CD4-positive, alpha-beta T cell treated with Interleukin-6 at 100 ng/mL for 8 hours (primary cell): ENCODE measurements around the gene MMP17.

Source experiments
- DNase-seq: peaks from one replicate; pipeline ENCODE4 v3.0.0-alpha.2; 2020; ENCODE audit warnings: mixed read lengths, low spot score

Gene MMP17

GRCh38 chr12:131830914-131831571 lies 2.9 kb downstream of the MMP17 start:
- no peak for DNase-seq

GRCh38 chr12:131831635-131832041 lies 3.4 kb downstream of the MMP17 start:
- DNase-seq: no peak

GRCh38 chr12:131832321-131833231 lies 4.4 kb downstream of the MMP17 start:
- no peak for DNase-seq

- DNase-seq: no peak
Observed at GRCh38 chr12:131833288-131833895, 5.2 kb downstream of the MMP17 start.

- no peak for DNase-seq
Observed at GRCh38 chr12:131833896-131834641, 5.9 kb downstream of the MMP17 start.

GRCh38 chr12:131834798-131835615 lies 6.8 kb downstream of the MMP17 start:
- no peak for DNase-seq

- DNase-seq: no peak
Observed at GRCh38 chr12:131835616-131836171, 7.5 kb downstream of the MMP17 start.

GRCh38 chr12:131836193-131836592 lies 8.0 kb downstream of the MMP17 start:
- no peak for DNase-seq

GRCh38 chr12:131836714-131837397 lies 8.7 kb downstream of the MMP17 start:
- no peak for DNase-seq

- DNase-seq: no peak
Observed at GRCh38 chr12:131840643-131841416, 12.6 kb downstream of the MMP17 start.

GRCh38 chr12:131841547-131841946 lies 13.4 kb downstream of the MMP17 start:
- DNase-seq: no peak

GRCh38 chr12:131842169-131842568 lies 14.0 kb downstream of the MMP17 start:
- no peak for DNase-seq

GRCh38 chr12:131843527-131843926 lies 15.3 kb downstream of the MMP17 start:
- no peak for DNase-seq

GRCh38 chr12:131844140-131844539 lies 15.9 kb downstream of the MMP17 start:
- DNase-seq: no peak

GRCh38 chr12:131844656-131845055 lies 16.5 kb downstream of the MMP17 start:
- no peak for DNase-seq

GRCh38 chr12:131845121-131845520 lies 16.9 kb downstream of the MMP17 start:
- DNase-seq: no peak

- DNase-seq: no peak
Observed at GRCh38 chr12:131847456-131847855, 19.3 kb downstream of the MMP17 start.

GRCh38 chr12:131848753-131849152 lies 20.6 kb downstream of the MMP17 start:
- DNase-seq: no peak

- DNase-seq: no peak
Observed at GRCh38 chr12:131849700-131850553, 21.7 kb downstream of the MMP17 start.
